Stimulated activated naive CD4-positive, alpha-beta T cell (primary cell): Measurements from ENCODE around the gene EIPR1.

Experiments used
- DNase-seq, 6 experiments: peaks; one replicate each; lab custom pipeline; 2025; lab: John Stamatoyannopoulos, UW

EIPR1 gene

DNA sequence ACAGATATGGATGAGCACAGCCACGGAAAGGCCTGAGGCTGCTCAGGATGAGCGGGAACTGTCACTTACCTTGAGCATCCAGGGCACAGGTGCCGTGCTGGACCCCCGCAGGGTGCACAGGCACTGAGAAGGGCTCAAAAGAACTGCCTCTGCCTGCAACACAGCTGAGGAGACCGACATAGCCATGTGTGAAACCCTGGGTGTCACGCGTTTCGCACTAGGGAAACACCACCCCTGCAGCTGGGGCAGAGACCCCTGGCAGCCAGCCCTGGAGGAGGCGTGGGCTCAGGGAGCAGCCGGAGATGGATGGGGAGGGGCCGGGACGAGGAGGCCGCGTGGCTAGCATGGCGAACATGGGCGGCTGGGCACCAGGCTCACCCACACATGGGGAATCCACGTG lies 228.9 kb downstream of the EIPR1 start:
- DNase-seq, result no peak

DNA sequence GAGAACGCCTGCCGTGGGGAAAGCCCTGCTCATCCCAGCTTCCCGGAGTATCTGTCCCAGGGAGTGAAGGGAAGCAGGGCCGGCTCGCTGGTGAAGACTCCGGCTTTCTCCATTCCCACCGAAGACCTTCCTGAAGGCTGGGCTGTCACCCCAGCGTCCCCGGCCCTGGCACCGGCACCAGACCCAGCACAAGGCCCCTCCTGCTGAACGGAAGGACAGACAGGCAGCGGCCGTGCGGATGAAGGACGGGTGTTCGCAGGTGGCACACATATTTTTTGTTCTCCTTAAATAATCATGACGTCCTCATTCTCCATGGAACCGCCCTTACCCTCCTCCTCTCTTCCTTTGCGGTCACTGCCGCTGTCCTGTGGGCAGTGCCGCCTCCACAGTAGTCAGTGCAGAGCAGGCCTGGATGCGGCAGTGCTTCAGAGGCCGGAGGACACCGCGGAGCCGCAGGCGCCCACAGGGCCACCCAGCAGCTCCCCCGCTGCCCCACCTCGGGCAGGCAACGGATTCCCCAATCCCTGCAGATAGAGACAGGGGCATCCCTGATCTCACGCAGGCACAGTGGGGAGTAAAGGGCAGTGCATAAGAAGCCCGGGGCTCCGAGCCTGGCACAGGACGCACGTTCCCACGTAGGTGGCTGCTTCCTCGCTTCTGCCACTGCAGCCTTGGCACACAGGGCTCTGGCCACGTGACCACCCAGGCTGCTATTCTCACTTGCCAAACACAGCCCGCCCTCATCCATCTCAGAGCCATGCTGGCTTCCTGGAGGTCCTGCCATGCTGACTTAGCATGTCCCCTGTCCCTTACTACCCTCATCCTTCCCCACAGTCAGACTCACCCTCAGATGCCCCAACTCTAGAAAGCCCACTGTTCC lies 229.7 kb downstream of the EIPR1 start:
- DNase-seq, result no peak

DNA sequence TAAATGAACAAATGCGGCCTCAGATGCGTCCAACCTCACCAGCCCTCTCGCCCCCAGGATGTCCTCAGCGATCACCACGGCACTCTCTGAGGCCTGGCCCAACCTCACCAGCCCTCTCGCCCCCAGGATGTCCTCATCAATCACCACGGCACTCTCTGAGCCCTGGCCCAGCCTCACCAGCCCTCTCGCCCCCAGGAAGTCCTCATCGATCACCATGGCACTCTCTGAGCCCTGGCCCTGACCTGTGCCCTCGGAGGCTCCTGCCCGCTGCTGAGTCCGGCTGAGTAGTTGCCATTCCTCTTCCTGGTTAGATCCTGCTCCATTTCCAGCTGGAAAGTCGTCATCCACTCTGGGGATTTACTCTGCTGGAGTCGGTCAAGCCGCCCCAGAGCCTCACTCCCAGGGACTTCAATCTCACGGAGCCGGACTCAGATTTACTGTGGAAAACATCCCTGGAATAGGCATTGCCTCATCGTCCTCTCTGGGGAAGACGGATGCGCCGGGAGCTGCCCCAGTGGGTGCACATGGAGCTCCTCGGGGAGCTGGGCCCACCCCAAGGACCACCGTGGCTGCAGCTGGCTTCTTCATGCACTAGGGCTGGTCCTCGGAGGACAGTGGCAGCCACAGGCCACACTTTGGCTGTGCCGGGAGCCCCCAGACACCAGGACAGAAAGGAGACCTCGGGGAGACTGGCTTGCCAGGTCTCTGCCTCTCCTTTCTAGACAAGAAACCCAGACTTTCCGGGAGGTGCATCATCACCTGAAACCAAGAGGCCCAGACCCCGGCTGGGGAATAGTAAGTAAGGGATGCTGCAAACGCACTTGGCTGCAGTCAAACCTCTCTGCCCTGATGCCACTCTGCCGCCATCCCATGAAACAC lies 230.6 kb downstream of the EIPR1 start:
- DNase-seq, result no peak

DNA sequence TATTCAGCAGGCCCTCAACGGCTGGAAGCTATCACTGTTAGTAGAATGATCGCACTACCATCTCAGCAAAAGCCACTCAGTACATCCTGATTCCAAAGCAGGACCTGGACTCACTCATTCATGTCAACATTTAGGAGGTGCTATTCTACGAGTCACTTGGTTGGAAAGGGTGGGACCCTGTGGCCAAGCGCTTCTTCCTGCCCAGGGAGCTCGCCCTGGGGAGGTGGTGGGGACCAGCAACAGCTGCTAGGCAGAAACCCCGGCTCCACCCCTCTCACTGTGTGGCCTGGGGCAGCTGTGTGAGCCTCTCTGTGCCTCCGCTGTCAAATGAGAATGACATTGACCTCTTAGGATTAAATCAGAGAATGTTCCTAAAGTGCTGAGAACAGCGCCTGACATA lies 231.4 kb downstream of the EIPR1 start:
- DNase-seq, result no peak

DNA sequence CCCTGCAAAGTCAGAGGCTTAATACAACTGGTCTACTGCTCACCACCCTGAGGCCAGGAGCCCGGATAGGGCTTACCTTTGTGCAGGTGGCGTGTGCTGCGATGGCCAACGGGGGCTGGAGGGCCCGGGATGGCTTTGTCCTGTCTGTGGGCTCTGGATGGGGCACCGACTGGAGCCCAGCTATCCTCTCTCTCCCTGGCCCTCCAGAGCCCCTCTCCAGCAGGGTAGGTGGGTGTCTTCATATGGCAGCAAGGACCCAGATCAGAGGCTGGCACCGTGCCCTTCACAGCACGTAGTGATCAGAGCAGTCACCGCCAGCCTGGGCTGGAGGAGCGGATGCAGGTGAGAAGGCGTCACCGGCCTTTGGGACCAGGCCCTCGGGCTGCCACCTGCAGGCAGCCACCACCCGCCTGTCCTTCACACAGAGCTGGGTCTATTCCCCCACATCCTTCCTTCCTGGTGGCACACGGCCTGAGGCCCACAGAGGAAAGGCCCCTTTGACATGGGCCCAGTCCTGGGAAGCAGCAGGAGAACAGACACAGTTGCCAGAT lies 232.1 kb downstream of the EIPR1 start:
- DNase-seq, result no peak

DNA sequence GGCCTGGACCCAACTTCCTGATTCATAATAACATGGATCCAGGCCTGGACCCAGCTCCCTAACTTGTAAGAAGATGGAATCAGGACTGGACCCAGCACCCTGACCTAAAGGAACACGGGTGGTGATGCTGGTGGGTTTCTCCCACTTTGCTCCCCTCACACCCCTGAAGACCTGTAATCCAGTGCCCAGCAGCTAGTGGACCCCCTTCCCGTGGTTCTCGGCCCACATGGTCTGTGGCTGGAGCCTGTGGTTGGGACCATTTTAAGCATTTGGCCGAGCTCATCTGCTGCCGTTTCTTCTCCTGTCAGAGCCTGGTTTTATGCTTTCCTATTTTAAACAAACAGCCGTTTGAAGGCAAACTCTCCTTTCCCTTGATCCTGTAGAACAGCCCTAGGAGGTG lies 232.8 kb downstream of the EIPR1 start:
- no peak for DNase-seq

DNA sequence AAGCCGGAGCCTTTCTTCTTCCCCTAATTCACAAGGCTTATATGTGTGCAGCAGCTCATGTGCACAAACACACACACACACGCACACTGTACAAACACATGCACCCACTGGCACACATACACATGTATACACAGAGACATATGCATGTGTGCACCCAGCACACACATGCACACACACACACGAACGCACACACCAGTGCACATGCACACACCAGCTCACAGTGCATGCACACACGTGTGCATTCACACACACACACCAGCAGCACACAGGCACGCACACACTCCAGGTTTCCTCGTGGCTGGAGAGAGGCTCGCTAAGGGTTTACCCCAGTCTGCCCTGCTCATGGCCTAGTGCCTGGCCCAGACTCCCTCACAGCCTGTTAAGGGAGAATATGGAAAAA lies 234.0 kb downstream of the EIPR1 start:
- DNase-seq, result no peak

DNA sequence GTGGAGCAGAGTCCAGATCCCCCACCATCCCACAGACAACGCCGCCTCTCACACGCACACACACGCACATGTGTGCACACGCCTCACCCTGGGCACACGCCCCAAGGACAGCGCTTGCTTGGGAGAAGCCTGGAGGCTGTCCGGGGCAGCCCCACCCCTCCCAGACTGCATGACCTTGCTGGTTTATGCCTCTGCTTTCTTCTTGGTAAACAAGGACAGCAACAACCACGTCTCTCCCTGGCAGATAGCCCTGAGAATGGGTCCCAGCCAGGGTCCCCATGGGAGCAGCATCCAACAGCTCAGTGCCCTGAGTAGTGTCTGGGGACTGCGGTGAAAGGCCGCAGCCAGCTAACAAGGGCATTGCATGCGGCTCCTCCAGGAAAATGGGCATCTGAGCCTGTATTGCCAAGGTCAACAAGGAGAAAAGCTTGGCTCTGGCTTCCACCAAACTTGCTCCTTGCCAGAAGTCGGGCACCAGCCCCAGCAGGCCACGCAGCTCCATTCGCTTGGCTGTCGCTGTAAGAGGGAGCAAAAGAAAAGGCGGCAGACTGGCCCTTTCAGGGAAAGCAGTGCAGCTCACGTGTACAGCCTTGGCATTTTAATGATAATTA lies 234.6 kb downstream of the EIPR1 start:
- no peak for DNase-seq

DNA sequence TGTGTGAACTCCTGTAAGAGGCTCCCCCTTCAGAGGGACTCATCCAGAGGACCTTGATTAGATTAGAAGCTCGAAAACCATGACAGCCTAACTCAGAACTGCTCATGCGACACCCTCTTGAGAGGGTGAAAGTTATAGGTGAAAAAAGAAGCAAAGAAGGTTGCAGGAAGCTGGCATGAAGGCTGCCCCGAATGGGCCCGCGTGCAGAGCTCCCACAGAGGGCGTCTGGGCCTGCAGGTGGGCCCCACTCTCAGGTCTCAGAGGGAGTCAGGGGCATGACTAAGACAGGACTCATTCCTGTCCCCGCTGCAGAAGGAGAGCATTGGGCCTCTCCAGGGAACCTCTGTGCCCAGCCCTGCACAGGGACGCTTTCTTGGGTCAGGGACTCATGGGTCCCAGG lies 235.4 kb downstream of the EIPR1 start:
- no peak for DNase-seq

DNA sequence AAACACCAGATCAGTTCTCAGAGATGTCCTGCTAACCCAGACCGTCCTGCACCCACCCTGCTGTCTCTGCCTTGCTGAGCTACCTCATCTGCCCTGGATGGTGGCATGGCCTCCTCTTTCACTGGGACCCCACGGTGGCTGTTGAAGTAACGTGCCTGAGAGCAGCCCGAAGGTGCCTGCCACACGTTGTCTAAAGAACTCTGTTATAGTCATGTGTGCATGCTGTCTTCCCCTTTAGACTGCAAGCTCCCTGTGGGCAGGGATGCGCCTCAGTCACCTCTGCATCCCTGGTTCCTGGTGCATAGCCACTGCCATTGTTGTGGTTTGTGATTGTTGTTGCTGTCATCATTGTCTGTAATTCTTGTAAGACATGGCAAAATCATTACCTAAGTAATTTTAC lies 235.9 kb downstream of the EIPR1 start:
- no peak for DNase-seq

DNA sequence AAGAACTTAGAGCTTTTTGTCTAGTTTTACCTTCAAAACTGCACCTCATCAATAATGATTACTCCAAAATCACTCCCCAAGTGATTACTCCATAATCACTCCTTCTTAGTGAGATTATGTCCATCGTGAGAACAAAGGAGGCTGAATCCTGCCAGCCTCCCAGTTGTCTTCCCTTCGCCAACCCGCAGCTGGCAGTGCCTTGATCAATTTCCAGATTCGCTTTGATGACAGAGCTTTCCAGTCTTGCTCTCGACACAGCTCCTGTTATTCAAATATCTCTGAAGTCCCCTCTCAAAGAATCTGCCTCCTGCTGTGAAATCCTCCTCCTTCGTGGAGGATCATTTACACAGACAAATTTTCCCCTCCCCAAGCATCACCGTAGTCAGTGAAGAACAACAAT lies 237.7 kb downstream of the EIPR1 start:
- DNase-seq, result no peak
